ENCODE data around the gene ARHGAP15.

Gene ARHGAP15

GRCh38 chr2:143176606-143177005 lies 47.4 kb downstream of the ARHGAP15 start:
- no peak for DNase-seq

DNA sequence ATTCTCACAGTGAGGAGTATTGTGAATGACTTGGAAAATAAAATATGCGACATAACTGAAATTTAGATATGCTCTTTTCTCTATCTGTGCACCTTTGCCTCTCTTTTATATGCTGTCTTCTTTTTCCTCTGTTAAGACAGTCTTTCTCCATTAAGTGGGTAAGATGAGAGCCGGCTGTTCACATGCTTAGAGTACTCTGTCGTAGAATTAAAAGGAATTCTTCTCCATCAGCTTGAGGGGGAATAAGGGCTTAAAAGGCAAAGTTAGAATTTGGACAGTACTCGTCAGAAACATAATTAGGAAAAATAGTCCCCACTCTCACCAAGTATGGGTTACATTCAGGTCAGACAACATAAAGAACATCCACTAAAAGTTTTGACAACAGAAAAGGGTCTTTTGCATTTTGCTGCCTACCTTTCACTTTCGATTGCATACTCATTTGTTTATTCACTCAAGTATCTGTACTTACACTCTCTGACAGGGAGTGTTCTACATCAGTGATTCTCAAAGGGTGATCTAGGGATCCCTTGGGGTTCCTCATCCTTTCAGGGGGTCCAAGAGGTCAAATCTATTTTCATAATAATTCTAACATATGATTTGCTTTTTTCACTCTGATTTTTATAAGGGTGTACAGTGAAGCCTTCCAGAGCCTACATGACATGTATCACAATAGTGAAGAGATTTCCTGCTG lies 48.0 kb downstream of the ARHGAP15 start:
- DNase-seq = peak; percentile 8

DNA sequence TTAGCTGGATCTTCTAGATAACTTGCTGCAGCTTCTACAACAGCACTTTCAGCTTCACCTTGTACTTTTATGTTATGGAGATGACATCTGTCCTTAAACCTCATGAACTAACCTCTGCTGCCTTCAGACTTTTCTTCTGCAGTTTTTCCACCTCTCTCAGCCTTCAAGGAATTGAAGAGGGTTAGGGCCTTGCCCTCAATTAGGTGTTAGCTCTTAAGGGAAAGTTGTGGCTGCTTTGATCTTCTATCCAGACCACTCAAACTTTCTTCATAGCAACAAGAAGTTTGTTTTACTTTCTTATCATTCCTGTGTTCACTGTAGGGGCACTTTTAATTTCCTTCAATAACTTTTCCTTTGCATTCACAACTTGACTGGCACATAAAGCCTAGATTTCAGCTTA lies 52.3 kb downstream of the ARHGAP15 start:
- DNase-seq = no peak

DNA sequence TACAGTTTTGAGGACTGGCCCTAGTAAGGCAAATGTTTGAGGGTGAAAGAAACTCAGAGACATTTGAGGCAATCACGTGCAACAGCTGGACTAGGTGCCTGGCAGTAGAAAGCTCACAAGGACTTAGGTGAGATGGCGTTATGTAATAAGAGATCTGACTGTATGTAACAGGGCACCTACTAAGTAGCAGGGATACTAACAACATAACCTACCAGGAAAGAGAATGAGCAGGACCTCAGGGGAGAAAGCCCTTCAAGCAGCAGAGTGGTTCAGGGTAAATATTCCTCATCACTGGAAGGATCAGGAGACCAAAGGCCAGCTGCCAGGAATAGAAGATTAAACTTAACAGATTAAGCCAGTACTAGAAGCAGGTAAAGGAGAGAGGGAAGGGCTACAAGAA lies 53.4 kb downstream of the ARHGAP15 start:
- DNase-seq = no peak

GRCh38 chr2:143183804-143184463 lies 54.7 kb downstream of the ARHGAP15 start:
- no peak for DNase-seq

- no peak for DNase-seq
Measured at GRCh38 chr2:143186876-143187275, 57.7 kb downstream of the ARHGAP15 start.

DNA sequence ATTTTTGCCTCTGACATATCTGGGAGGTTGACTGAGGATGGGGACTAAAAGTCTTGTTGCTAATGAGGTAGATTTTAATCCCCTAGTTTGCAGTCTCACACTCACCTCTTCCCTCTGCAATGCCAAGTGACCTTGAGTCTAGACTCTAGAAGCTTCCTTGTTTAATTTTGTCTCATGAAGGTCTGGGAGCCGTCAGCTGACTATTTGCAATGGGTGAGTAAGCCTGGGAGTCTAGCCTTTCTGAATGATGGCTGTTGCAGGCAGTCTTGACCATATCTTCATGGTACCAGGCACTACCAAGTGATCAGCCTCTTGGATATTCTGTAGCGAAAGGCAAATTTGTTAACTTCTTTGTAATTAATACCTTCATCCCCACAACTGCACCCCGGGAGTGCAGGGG lies 61.2 kb downstream of the ARHGAP15 start:
- no peak for DNase-seq

GRCh38 chr2:143192106-143192505 lies 62.9 kb downstream of the ARHGAP15 start:
- no peak for DNase-seq

DNA sequence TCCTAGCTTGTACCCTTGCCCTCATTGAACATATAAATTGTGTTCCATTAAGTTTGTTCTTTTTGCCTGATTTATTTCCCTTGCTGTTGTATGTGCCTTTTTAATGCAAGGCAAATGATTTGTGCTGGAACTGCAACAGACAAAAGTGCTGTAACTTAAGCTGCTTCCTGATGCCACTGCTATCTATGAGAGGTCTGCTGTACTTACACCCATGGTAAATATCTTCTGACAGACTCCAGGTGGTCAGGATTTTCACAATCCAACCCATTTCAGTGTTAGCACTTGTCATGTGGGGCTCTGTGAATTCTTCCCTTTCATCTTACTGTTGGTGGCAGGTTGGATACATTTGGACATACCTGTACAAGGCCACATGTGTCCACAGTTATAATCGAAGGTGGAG lies 63.5 kb downstream of the ARHGAP15 start:
- DNase-seq = no peak

- no peak for DNase-seq
Measured at GRCh38 chr2:143193121-143193520, 63.9 kb downstream of the ARHGAP15 start.

DNA sequence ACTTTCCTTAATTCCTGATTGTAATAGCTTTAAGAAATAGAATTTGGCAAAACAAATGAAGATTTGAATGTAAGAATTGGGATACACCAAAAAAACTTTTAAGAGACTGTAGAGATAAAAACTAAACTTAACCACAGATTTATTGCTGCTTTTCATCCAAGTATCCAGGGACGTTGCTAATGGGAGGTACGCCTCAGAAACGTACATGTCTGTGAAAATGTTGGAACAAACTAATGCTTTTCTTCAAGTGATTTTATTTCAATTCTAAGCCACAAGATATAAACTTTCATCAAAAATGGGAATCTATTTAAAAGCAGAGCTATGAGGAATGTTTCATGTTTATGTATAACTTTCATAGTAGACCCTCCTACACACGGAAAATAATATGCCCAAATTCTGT lies 66.3 kb downstream of the ARHGAP15 start:
- DNase-seq = no peak

- no peak for DNase-seq
Measured at GRCh38 chr2:143204062-143204461, 74.8 kb downstream of the ARHGAP15 start.

DNA sequence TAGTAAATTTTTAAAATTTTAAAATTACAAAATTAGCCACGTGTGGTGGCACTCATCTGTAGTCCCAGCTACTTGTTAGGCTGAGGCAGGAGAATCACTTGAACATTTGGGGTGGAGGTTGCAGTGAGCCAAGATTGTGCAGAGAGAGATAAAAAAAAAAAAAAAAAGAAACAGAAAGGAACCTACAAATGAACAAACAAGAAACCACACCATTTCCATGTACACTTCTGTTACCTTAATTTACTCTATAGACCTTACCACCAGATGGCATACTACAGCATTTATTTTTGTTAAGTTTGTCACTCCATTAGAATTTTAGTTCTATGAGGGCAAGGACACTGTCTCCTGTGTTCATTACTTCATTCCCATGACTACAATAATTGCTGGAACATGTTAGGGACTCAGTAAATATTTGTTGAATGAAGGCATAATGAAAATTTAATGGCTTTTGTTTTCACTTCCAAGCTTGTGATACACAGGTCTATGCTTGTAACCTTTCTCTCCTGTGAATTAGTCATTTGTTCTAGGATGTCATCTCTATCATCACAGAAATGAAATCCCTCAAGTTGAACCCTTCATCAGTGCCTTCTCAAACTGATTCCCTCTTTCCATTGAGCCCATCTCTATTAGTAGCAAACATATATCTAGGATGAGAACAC lies 76.0 kb downstream of the ARHGAP15 start:
- no peak for DNase-seq

DNA sequence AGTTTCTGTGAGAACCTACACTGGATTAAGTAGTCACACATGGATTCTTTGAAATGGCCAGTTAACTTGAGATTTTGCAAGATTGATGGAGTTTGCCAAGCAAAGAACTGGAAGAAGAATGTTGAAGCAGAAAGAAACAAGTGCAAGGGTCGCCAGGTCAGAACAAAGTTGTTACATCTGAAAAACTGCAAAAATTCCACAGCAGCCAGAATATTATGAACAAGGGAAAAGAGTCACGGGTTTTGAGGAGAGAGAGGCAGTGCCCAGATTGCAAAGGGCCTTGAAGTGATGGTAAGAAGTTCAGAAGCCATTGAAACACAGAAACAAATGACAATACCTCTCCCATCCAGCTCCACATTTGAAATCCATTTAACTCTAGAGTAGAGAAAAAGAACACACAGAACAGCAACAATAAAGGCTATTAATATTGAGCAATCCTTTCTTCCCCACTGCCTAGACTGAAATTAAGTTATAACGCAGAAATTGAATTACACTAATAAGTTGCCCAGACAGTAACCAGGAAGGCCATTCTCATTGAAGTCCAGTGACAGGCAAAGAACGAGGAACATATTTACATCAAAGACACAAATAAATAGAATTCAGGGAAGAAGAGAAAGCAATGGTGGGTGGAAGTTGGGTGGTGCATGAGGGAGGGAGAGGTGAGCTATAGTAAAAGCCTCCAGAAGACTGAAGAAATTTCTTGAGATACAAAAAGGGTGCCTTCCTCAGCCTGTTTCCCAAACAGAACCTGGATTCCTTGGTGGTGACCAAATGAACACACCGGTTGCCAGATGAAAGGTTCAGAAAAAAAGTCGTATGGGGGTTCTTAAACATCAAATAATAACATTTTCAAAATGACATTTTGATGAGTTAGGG lies 80.6 kb downstream of the ARHGAP15 start:
- DNase-seq = no peak

DNA sequence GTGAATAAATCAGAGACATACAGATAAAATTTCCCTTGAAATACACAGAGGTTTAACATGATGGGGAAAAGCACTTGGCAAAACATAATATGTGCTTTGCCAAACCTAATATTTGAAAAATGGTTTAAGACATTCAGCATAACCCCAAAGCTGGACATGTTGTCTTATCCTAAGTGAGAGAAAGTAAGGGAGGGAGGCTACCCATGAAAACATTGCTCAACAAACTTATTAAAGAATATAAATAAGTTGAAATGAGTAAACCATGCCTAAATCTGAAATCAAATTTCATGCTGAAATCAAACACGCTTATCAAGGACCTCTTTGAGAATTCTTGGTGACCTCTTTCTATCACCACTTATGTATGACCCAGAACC lies 81.2 kb downstream of the ARHGAP15 start:
- DNase-seq = no peak

GRCh38 chr2:143217512-143218115 lies 88.4 kb downstream of the ARHGAP15 start:
- no peak for DNase-seq

GRCh38 chr2:143218621-143219020 lies 89.4 kb downstream of the ARHGAP15 start:
- no peak for DNase-seq

DNA sequence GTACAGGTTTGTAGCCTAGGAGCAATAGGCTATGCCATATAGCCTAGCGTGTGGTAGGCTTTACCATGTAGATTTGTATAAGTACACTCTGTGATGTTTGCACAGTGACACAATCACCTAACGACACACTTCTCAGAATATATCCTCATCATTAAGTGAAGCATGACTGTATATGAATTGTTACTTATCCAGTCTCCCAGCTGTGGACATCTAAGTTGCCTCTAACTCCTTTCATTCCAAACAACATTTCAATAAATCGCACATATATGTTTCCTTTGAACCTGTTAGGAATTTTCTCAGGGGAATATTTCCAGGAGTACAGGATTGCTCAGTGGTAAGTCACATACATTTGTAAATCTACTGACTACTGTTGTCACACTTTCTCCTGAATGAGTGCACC lies 90.0 kb downstream of the ARHGAP15 start:
- DNase-seq = no peak

GRCh38 chr2:143223556-143223955 lies 94.3 kb downstream of the ARHGAP15 start:
- no peak for DNase-seq

GRCh38 chr2:143225931-143226330 lies 96.7 kb downstream of the ARHGAP15 start:
- no peak for DNase-seq

- DNase-seq = no peak
Measured at GRCh38 chr2:143226714-143227541, 97.7 kb downstream of the ARHGAP15 start.

DNA sequence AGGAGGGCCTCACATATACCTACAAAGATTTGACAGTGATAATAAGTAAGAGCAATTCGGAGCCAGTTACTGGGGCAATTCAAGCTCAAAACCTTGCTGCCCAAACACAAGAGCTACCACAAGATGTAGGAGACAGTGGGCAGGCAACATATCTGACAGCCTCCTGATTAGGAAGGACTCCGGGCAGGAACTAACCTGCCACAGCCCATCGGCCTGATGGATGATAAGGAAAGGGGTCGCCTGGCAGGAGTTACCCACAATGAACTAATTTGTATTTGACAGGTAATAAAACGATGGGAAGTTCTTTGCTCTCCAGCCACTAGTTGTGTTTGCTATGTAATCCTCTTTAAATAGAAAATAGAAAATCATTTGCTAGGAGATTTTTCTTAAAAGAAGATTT lies 100.2 kb downstream of the ARHGAP15 start:
- DNase-seq = no peak
